H1 (cell line): Measurements from ENCODE around the gene HACL1. TPM values are rescaled to one million over a fixed set of nuclear protein-coding genes. Genes with fewer than 3 reads are reported as not detected.

Experiments used
- CTCF ChIA-PET: fragments of 300-600 bp; sonication (Branson Sonifier 250); formaldehyde crosslinking; loops from one replicate; lab custom pipeline; 2021; ENCODE audit not compliant: partially characterized antibody; lab: Charles Lee
- POLR2A ChIA-PET: fragments of 300-600 bp; sonication (Branson Sonifier 250); formaldehyde crosslinking; loops from one replicate; lab custom pipeline; 2021; ENCODE audit warnings: inconsistent platforms; ENCODE audit not compliant: partially characterized antibody; lab: Charles Lee
- DNase-seq, 2 experiments: peaks; one replicate each; pipeline versions ENCODE4 v3.0.0 to v3.0.0-alpha.2; 2010 to 2022; ENCODE audit warnings: low spot score in 2 of 2, low read depth in 1 of 2, mixed read lengths in 1 of 2
- FAIRE-seq: peaks from 2 replicates; lab custom pipeline; 2011; peaks lifted over from hg19 to GRCh38; lab: Jason Lieb, UNC
- H2AFZ ChIP-seq: 2 replicates; pipeline ENCODE4 v1.8.1; 2012; ENCODE audit warnings: low read length, inconsistent platforms
- H2AK5ac ChIP-seq: 2 replicates; pipeline ENCODE4 v1.6.1; 2013; ENCODE audit warnings: low read depth, low read length
- H2BK120ac ChIP-seq: replicated peaks from 2 replicates; pipeline ENCODE3; 2013; ENCODE audit warnings: low read depth, low read length, inconsistent platforms
- H2BK12ac ChIP-seq: 2 replicates; pipeline ENCODE4 v1.6.1; 2013; ENCODE audit warnings: low read depth, low read length
- H2BK15ac ChIP-seq: 2 replicates; pipeline ENCODE4 v1.6.1; 2013; ENCODE audit warnings: low read length
- H2BK20ac ChIP-seq: 2 replicates; pipeline ENCODE4 v1.6.1; 2013; ENCODE audit warnings: low read length
- H2BK5ac ChIP-seq: 2 replicates; pipeline ENCODE4 v1.6.1; 2013; ENCODE audit warnings: low read depth, low read length
- H3K14ac ChIP-seq: 2 replicates; pipeline ENCODE4 v1.6.1; 2013; ENCODE audit warnings: inconsistent platforms; ENCODE audit not compliant: insufficient read length
- H3K18ac ChIP-seq: 2 replicates; pipeline ENCODE4 v1.6.1; 2013; ENCODE audit warnings: low read length; ENCODE audit errors: extremely low read depth
- H3K23ac ChIP-seq: 2 replicates; pipeline ENCODE4 v1.6.1; 2013; ENCODE audit warnings: inconsistent platforms; ENCODE audit not compliant: insufficient read length
- H3K23me2 ChIP-seq: 2 replicates; pipeline ENCODE4 v1.6.1; 2013; ENCODE audit warnings: low read depth, low read length
- H3K27ac ChIP-seq: 2 replicates; pipeline ENCODE4 v1.6.1; 2011; ENCODE audit warnings: low read depth, low read length, inconsistent platforms
- H3K27me3 ChIP-seq, 4 experiments: replicated peaks in 1 of 4; 1 replicate in 1 of 4; 2 replicates in 3 of 4; pipeline versions ENCODE4 v1.6.1 to v1.8.1; 2011 to 2013; ENCODE audit warnings: low read length in 3 of 4, mild to moderate bottlenecking in 3 of 4, inconsistent platforms in 2 of 4, mixed read lengths in 2 of 4, moderate library complexity in 1 of 4; ENCODE audit not compliant: control insufficient read depth in 3 of 4, insufficient read depth in 3 of 4; ENCODE audit errors: extremely low read depth in 1 of 4
- H3K36me3 ChIP-seq, 4 experiments: 2 replicates each; pipeline versions ENCODE4 v1.6.1 to v1.8.1; 2011 to 2013; ENCODE audit warnings: mild to moderate bottlenecking in 4 of 4, low read length in 3 of 4, moderate library complexity in 2 of 4, control low read depth in 1 of 4, inconsistent platforms in 1 of 4; ENCODE audit not compliant: insufficient read depth in 4 of 4, control insufficient read depth in 2 of 4
- H3K4ac ChIP-seq: replicated peaks from 2 replicates; pipeline ENCODE3; 2013; ENCODE audit warnings: low read length, low read depth, mixed read lengths, inconsistent platforms; ENCODE audit not compliant: insufficient read length
- H3K4me1 ChIP-seq, 4 experiments: replicated peaks in 1 of 4; 1 replicate in 1 of 4; 2 replicates in 3 of 4; pipeline versions ENCODE4 v1.6.1 to v1.8.1; 2011 to 2013; ENCODE audit warnings: low read length in 3 of 4, inconsistent platforms in 2 of 4, mixed read lengths in 1 of 4; ENCODE audit not compliant: insufficient read depth in 4 of 4, control insufficient read depth in 3 of 4
- H3K4me2 ChIP-seq, 2 experiments: 2 replicates each; pipeline versions ENCODE4 v1.6.1 to v1.8.1; 2011 to 2013; ENCODE audit warnings: low read depth in 2 of 2, low read length in 2 of 2, control low read depth in 1 of 2, inconsistent platforms in 1 of 2, mild to moderate bottlenecking in 1 of 2; ENCODE audit not compliant: insufficient read depth in 1 of 2
- H3K4me3 ChIP-seq, 4 experiments: fragments of 200-600, 300-600 bp in 1 of 4; sonication (generic), shearing (Covaris generic), sonication (Bioruptor Twin) in 1 of 4; 2 replicates each; pipeline versions ENCODE4 v1.5.1 to v1.8.1; 2011 to 2016; ENCODE audit warnings: low read length in 4 of 4, low read depth in 3 of 4, control low read depth in 2 of 4, inconsistent platforms in 2 of 4, mild to moderate bottlenecking in 2 of 4, mixed read lengths in 1 of 4, moderate library complexity in 1 of 4; ENCODE audit not compliant: insufficient read depth in 2 of 4; ENCODE audit errors: extremely low read depth in 1 of 4
- H3K56ac ChIP-seq: replicated peaks from 2 replicates; pipeline ENCODE3; 2013; ENCODE audit warnings: low read depth, mild to moderate bottlenecking, mixed read lengths, low read length, inconsistent platforms; ENCODE audit not compliant: insufficient read length
- H3K79me1 ChIP-seq: 2 replicates; pipeline ENCODE4 v1.6.1; 2013; ENCODE audit warnings: low read depth, low read length, control low read depth
- H3K79me2 ChIP-seq, 2 experiments: 2 replicates each; pipeline versions ENCODE4 v1.6.1 to v1.8.1; 2012 to 2013; ENCODE audit warnings: low read length in 2 of 2, mild to moderate bottlenecking in 2 of 2, inconsistent platforms in 1 of 2; ENCODE audit not compliant: insufficient read depth in 2 of 2, control insufficient read depth in 1 of 2
- H3K9ac ChIP-seq, 4 experiments: replicated peaks in 1 of 4; 1 replicate in 1 of 4; 2 replicates in 3 of 4; pipeline versions ENCODE4 v1.6.1 to v1.8.1; 2011 to 2013; ENCODE audit warnings: low read depth in 3 of 4, low read length in 3 of 4, control low read depth in 2 of 4, mild to moderate bottlenecking in 2 of 4, moderate library complexity in 2 of 4, inconsistent platforms in 1 of 4; ENCODE audit errors: extremely low read depth in 1 of 4
- H3K9me3 ChIP-seq, 2 experiments: 2 replicates each; pipeline versions ENCODE4 v1.6.1 to v1.8.1; 2012 to 2013; ENCODE audit warnings: mild to moderate bottlenecking in 2 of 2, moderate library complexity in 2 of 2, control low read depth in 1 of 2, inconsistent platforms in 1 of 2, low read depth in 1 of 2, low read length in 1 of 2, mixed read lengths in 1 of 2; ENCODE audit not compliant: insufficient read depth in 2 of 2
- H4K20me1 ChIP-seq, 2 experiments: replicated peaks in 1 of 2; 2 replicates each; pipeline versions ENCODE3 to v1.8.1; 2011 to 2013; ENCODE audit warnings: inconsistent platforms in 2 of 2, low read length in 2 of 2, mild to moderate bottlenecking in 1 of 2; ENCODE audit not compliant: insufficient read depth in 2 of 2, control insufficient read depth in 1 of 2
- H4K5ac ChIP-seq: 2 replicates; pipeline ENCODE4 v1.6.1; 2013; ENCODE audit warnings: low read length, low read depth, mixed read lengths, inconsistent platforms; ENCODE audit not compliant: insufficient read length
- H4K8ac ChIP-seq: 2 replicates; pipeline ENCODE4 v1.8.0; 2013; ENCODE audit warnings: mild to moderate bottlenecking, moderate library complexity, low read length, inconsistent platforms; ENCODE audit not compliant: insufficient read depth; ENCODE audit errors: extremely low read depth
- H4K91ac ChIP-seq: replicated peaks from 2 replicates; pipeline ENCODE3; 2013; ENCODE audit warnings: low read length, mixed read lengths, inconsistent platforms; ENCODE audit not compliant: insufficient read length
- CTBP2 ChIP-seq: IDR thresholded peaks from 2 replicates; pipeline ENCODE4 v1.7.0; 2011; ENCODE audit warnings: borderline replicate concordance, mild to moderate bottlenecking, moderate library complexity, mixed read lengths, low read length; ENCODE audit not compliant: insufficient read depth, insufficient read length
- KDM5A ChIP-seq: fragments of 200-600 bp; IDR thresholded peaks from 2 replicates; pipeline ENCODE4 v1.7.1; 2012; ENCODE audit warnings: mild to moderate bottlenecking, low read length, inconsistent platforms, mixed read lengths
- RXRA ChIP-seq: IDR thresholded peaks from 2 replicates; pipeline ENCODE4 v1.6.1; 2011; ENCODE audit warnings: low read depth, mild to moderate bottlenecking, low read length, moderate library complexity; ENCODE audit not compliant: insufficient read depth
- SRF ChIP-seq: IDR thresholded peaks from 2 replicates; pipeline ENCODE4 v1.6.1; 2011; ENCODE audit warnings: mild to moderate bottlenecking, low read depth, low read length, moderate library complexity
- USF2 ChIP-seq: IDR thresholded peaks from 2 replicates; pipeline ENCODE4 v1.6.1; 2011; ENCODE audit warnings: low read length, improper control_type of control experiment
- whole genome bisulfite sequencing, 2 experiments: shearing (Covaris generic) in 1 of 2; methylation state at CpG; one replicate each; pipeline versions ENCODE4 v1.1.6 to v1.1.7; 2013 to 2015; ENCODE audit warnings: low lambda C conversion rate in 2 of 2, mixed read lengths in 2 of 2, inconsistent platforms in 1 of 2, low coverage in 1 of 2, missing lambda C conversion rate in 1 of 2; ENCODE audit not compliant: insufficient replicate concordance in 2 of 2, insufficient coverage in 1 of 2, insufficient read length in 1 of 2; ENCODE audit errors: extremely low coverage in 1 of 2, missing lambda C conversion rate in 1 of 2; 5-methylcytosine and 5-hydroxymethylcytosine counted together
- polyA plus RNA-seq, 7 experiments: library from polyadenylated mRNA; depleted of rRNA in 3 of 7; stranded (reverse) in 5 of 7; unstranded in 2 of 7; fragments of >200 nt in 5 of 7; fragments of 200-250 nt in 2 of 7; gene quantifications; 1 replicate in 5 of 7; 2 replicates in 1 of 7; 4 replicates in 1 of 7; pipeline versions ENCODE4 v1.2.1 to v1.2.3, GENCODE V29; 2011 to 2013; ENCODE audit warnings: missing spikeins in 2 of 7, mixed read lengths in 2 of 7
- total RNA-seq: library from RNA; stranded (reverse); fragmentation: NEBNext Ultra II Directional; extraction: Animal tissue kit (Norgen Biotek cat#: 25700); gene quantifications from 2 replicates; pipeline ENCODE4 v1.2.1, GENCODE V29; 2021

Gene HACL1
- total and polyA plus RNA-seq, 2 of the 8 experiments (the other 6 are each of a cell fraction or from before 2014, with no cell fraction given): 38.2 to 46.0 TPM

DNA sequence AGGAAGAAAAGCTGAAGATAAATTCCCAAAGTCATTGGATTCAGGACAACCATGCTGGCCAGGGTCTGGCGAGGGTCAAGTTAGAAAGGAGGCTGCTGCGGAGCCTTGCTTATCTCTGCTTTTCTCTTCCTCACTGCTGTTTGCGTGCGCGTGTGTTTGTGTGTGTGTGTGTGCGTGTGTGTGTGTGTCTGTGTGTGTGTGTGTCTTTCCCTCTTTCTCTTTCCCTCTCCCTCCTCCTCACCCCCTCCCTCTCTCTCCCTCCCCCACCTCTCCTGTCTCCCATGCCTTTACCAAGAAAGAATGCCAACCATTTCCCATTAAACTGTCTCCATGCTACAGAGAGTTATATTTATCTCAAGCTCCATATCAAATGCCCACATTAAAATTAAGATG is 79.8 kb downstream of the HACL1 start, which contains the start of gene COLQ:
Gene COLQ, minus strand, starts transcription at position 134 of the 393 bp plus-strand sequence. Its CDS starts 81 bp downstream, at position 53.
- H3K4me3 ChIP-seq: no peak within 1 kb of the TSS
- H3K56ac ChIP-seq: no peak within 1 kb of the TSS
- H3K79me1 ChIP-seq: no peaks in the 10 kb centered on the region
- H3K9me3 ChIP-seq: no peaks in the 10 kb centered on the region
- no peak within 1 kb of the TSS for H3K27ac ChIP-seq
- peak within 1 kb of the TSS; percentile 82 for H2AFZ ChIP-seq
- no peak within 1 kb of the TSS for H3K14ac ChIP-seq
- DNase-seq (no peak), FAIRE-seq (no peak)
- H3K18ac ChIP-seq: no peak within 1 kb of the TSS
- H2BK12ac ChIP-seq: no peak within 1 kb of the TSS
- no peak within 1 kb of the TSS for H4K8ac ChIP-seq
- ChIA-PET POLR2A (no interaction called here), CTCF (interaction anchor here (0.7 to 3.2 kb wide), 6 partner anchors 8 to 228 kb away, joined by 3 to 10 read pairs (median 5); no protein-coding TSS in a partner anchor)
- H4K5ac ChIP-seq: no peak within 1 kb of the TSS
- TF ChIP-seq USF2: no peak
- no peak for TF ChIP-seq CTBP2
- no peak for TF ChIP-seq KDM5A
- no peak for TF ChIP-seq RXRA
- TF ChIP-seq SRF: no peak
- no peak within 1 kb of the TSS for H2BK120ac ChIP-seq
- H4K91ac ChIP-seq: no peak within 1 kb of the TSS
- no peaks in the 10 kb centered on the region for H4K20me1 ChIP-seq
- H3K23ac ChIP-seq: no peak within 1 kb of the TSS
- H2BK15ac ChIP-seq: no peak within 1 kb of the TSS
- no peak within 1 kb of the TSS for H3K9ac ChIP-seq
- H3K4me2 ChIP-seq: peak within 1 kb of the TSS; percentile 10 to 58; a peak in 3 of 4 replicates
- H2AK5ac ChIP-seq: no peak within 1 kb of the TSS
- no peaks in the 10 kb centered on the region for H3K79me2 ChIP-seq
- peaks cover 2 to 12% (median 8%) of the 10 kb centered on the region in 4 experiments; a peak in 6 of 7 replicates for H3K4me1 ChIP-seq
- no peaks in the 10 kb centered on the region; the same call in 1 of the 2 replicates for H3K23me2 ChIP-seq
- H3K4ac ChIP-seq: no peak within 1 kb of the TSS
- WGBS, 2 experiments: 54% methylated on average over 6 of the region's 6 CpGs; no CpG with 5 or more reads in 1 of the 2 experiments
- H2BK20ac ChIP-seq: no peak within 1 kb of the TSS
- peaks cover 2 to 17% (median 9%) of the 10 kb centered on the region in 4 experiments for H3K27me3 ChIP-seq
- no peak within 1 kb of the TSS for H2BK5ac ChIP-seq
- no peaks in the 10 kb centered on the region for H3K36me3 ChIP-seq
